Measurements from ENCODE around the gene HPX.

Gene HPX

GRCh38 chr11:6459099-6459450 lies 18.3 kb upstream of the HPX start:
- TF ChIP-seq BACH2 (CRISPR knock-in tag; IDR thresholded peaks at IDR 0.05; ENCODE audit: borderline replicate concordance) (no peak), ZNF70 (CRISPR knock-in tag; IDR thresholded peaks at IDR 0.05) (no peak), CSDC2 (CRISPR knock-in tag; IDR thresholded peaks at IDR 0.05) (no peak)
- no peak for ATAC-seq

GRCh38 chr11:6458352-6459098 lies 17.7 kb upstream of the HPX start:
- no peak for ATAC-seq
- no peak for TF ChIP-seq CREB5 (CRISPR knock-in tag; IDR thresholded peaks at IDR 0.05; ENCODE audit: low read depth)
- no peak for TF ChIP-seq TOX (CRISPR knock-in tag; IDR thresholded peaks at IDR 0.05; ENCODE audit: borderline replicate concordance)
- TF ChIP-seq RARB (CRISPR knock-in tag; IDR thresholded peaks at IDR 0.05): no peak
- no peak for TF ChIP-seq GLIS3 (CRISPR knock-in tag; IDR thresholded peaks at IDR 0.05)
- TF ChIP-seq, protein P1, sequence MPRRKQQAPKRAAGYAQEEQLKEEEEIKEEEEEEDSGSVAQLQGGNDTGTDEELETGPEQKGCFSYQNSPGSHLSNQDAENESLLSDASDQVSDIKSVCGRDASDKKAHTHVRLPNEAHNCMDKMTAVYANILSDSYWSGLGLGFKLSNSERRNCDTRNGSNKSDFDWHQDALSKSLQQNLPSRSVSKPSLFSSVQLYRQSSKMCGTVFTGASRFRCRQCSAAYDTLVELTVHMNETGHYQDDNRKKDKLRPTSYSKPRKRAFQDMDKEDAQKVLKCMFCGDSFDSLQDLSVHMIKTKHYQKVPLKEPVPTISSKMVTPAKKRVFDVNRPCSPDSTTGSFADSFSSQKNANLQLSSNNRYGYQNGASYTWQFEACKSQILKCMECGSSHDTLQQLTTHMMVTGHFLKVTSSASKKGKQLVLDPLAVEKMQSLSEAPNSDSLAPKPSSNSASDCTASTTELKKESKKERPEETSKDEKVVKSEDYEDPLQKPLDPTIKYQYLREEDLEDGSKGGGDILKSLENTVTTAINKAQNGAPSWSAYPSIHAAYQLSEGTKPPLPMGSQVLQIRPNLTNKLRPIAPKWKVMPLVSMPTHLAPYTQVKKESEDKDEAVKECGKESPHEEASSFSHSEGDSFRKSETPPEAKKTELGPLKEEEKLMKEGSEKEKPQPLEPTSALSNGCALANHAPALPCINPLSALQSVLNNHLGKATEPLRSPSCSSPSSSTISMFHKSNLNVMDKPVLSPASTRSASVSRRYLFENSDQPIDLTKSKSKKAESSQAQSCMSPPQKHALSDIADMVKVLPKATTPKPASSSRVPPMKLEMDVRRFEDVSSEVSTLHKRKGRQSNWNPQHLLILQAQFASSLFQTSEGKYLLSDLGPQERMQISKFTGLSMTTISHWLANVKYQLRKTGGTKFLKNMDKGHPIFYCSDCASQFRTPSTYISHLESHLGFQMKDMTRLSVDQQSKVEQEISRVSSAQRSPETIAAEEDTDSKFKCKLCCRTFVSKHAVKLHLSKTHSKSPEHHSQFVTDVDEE (CRISPR knock-in tag; IDR thresholded peaks at IDR 0.05): no peak
- TF ChIP-seq PATZ1 (CRISPR knock-in tag; IDR thresholded peaks at IDR 0.05; ENCODE audit: borderline replicate concordance): no peak
- no peak for TF ChIP-seq SNAI2 (CRISPR knock-in tag; IDR thresholded peaks at IDR 0.05)
- no peak for TF ChIP-seq CSDC2 (CRISPR knock-in tag; IDR thresholded peaks at IDR 0.05)
- TF ChIP-seq TCF4 (CRISPR knock-in tag; IDR thresholded peaks at IDR 0.05; ENCODE audit: borderline replicate concordance): no peak
- TF ChIP-seq ZC3H10 (CRISPR knock-in tag; IDR thresholded peaks at IDR 0.05): no peak
- TF ChIP-seq ZNF565 (CRISPR knock-in tag; conservative IDR thresholded peaks at IDR 0.05; ENCODE audit: low read depth): no peak
- TF ChIP-seq ESRRG (CRISPR knock-in tag; IDR thresholded peaks at IDR 0.05): no peak
- no peak for TF ChIP-seq POU6F1 (CRISPR knock-in tag; IDR thresholded peaks at IDR 0.05; ENCODE audit: borderline replicate concordance, low read depth)
- no peak for TF ChIP-seq ZNF70 (CRISPR knock-in tag; IDR thresholded peaks at IDR 0.05)
- TF ChIP-seq OSR1 (CRISPR knock-in tag; IDR thresholded peaks at IDR 0.05): no peak
- no peak for TF ChIP-seq ZFP30 (CRISPR knock-in tag; IDR thresholded peaks at IDR 0.05)
- no peak for TF ChIP-seq BACH2 (CRISPR knock-in tag; IDR thresholded peaks at IDR 0.05; ENCODE audit: borderline replicate concordance)
- TF ChIP-seq ISL1 (CRISPR knock-in tag; IDR thresholded peaks at IDR 0.05): no peak
- no peak for TF ChIP-seq PPARA (CRISPR knock-in tag; IDR thresholded peaks at IDR 0.05; ENCODE audit: borderline replicate concordance)
- TF ChIP-seq ARNTL (CRISPR knock-in tag; IDR thresholded peaks at IDR 0.05; ENCODE audit: borderline replicate concordance, low read depth): no peak

DNA sequence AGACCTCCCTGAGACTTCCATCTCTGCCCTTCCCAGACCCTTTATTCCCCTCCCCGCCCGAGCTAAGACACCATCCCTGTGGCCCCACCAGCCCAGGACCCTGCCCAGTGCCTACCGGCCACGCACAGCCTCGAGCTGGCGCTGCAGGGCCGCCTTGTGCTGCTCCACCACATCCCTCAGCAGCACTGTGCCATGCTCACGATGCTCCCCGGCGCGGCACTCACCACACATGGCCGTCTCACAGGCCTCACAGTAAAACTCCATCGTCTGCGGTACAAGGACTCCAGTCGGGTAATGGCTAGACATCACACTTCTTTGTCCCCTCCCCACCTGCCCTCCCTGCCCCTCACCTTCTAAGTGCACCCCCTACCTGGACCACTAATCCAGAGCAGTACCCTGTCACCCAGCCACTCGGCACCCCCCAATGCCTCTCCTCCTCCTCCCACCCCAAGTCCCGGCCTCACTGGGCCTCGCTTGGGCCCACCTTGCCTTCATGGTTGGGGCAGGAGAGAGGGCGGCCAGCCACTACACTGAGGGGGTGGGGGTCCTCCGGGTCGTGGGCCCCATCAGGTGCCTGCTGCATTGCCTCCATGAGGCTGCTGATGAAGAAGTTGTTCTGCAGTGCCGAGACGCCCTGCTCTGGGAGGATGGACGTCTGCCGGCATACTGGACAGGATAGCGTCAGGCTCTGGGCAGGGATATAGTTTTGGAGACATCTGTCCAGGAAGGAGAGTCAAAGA lies 17.0 kb upstream of the HPX start:
- no peak for TF ChIP-seq ZNF565 (CRISPR knock-in tag; conservative IDR thresholded peaks at IDR 0.05; ENCODE audit: low read depth)
- no peak for TF ChIP-seq ZNF70 (CRISPR knock-in tag; IDR thresholded peaks at IDR 0.05)
- TF ChIP-seq, protein P1 (CRISPR knock-in tag; IDR thresholded peaks at IDR 0.05): no peak
- no peak for TF ChIP-seq RARB (CRISPR knock-in tag; IDR thresholded peaks at IDR 0.05)
- TF ChIP-seq ZFP3 (CRISPR knock-in tag; IDR thresholded peaks at IDR 0.05): no peak
- TF ChIP-seq TOX (CRISPR knock-in tag; IDR thresholded peaks at IDR 0.05; ENCODE audit: borderline replicate concordance): no peak
- TF ChIP-seq ZNF8 (CRISPR knock-in tag; IDR thresholded peaks at IDR 0.05): no peak
- no peak for ATAC-seq

Measured in SK-N-SH treated with all-trans-retinoic acid at 6 μM for 48 hours (cell line).